Stimulated activated CD8-positive, alpha-beta memory T cell treated with anti-CD3 and anti-CD28 coated beads, Interleukin-15, amount 100 ng/mL, for 48 hours (primary cell): ENCODE measurements around the gene CDH13.

Experiments used
- DNase-seq, 2 donors: peaks; one replicate each; pipeline ENCODE4 v3.0.0-alpha.2; 2020; ENCODE audit warnings: low read depth in 2 of 2

The CDH13 gene

GRCh38 chr16:83482545-83483162 lies 855.9 kb downstream of the CDH13 start:
- no peak for DNase-seq

DNA sequence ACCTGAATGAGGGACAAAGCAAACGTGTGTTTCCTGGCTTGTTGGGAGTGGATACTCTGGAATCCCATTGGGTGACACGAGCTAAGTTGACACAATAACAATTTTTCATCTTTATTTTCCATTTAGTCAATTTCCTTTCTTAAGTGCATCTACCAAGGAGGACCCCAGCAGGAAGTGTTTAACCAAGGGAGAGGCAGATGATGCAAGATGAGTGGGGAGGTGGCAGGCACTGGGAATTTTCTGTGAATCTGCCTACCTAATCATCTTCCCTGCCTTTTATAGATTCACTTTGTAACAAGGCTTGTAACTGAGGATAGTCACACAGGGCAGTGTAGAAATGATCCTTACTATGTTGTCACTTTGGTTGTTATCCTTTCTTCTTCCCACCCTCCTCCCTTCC lies 863.3 kb downstream of the CDH13 start:
- DNase-seq, result no peak

DNA sequence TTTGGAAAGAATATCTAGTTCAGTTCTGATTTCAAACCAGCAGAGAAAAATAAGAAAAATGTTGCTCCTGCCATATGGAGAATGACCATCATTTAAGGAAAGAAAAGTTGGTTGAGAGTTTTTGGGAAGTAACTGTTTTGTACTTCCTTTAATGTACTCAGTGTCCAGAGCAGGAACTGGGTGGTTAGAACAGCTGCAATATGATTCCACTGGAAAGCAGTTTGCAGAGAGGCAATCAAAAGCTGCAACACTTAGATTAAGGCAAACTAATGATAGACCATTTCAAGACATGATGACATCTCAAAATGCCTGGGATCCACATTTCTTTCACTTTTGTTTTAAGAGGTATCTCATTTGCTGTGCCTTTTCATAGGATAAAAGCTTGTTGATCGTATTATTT lies 867.7 kb downstream of the CDH13 start:
- no peak for DNase-seq

DNA sequence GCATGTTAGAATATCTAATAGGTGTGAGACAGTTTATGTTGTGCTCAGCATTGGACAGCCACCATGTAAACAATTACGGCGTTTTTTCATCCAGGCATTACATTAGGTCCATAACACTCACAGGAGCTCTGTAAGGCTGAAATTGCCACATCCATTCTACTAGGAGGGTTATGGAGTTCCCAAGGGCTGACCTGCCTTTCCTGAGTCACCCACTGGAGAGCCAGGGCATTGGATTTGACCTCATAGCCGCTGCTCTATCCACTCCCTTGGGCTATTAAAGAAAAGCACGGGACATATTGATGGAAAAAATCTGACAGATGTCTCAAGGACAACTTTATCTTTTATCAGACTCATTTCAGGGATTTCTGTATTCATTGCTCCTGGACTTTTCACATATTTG lies 874.7 kb downstream of the CDH13 start:
- no peak for DNase-seq

GRCh38 chr16:83508295-83508694 lies 881.5 kb downstream of the CDH13 start:
- DNase-seq, result no peak

- DNase-seq, result no peak
Measured at GRCh38 chr16:83509316-83509715, 882.5 kb downstream of the CDH13 start.

GRCh38 chr16:83510906-83511305 lies 884.1 kb downstream of the CDH13 start:
- DNase-seq, result no peak

DNA sequence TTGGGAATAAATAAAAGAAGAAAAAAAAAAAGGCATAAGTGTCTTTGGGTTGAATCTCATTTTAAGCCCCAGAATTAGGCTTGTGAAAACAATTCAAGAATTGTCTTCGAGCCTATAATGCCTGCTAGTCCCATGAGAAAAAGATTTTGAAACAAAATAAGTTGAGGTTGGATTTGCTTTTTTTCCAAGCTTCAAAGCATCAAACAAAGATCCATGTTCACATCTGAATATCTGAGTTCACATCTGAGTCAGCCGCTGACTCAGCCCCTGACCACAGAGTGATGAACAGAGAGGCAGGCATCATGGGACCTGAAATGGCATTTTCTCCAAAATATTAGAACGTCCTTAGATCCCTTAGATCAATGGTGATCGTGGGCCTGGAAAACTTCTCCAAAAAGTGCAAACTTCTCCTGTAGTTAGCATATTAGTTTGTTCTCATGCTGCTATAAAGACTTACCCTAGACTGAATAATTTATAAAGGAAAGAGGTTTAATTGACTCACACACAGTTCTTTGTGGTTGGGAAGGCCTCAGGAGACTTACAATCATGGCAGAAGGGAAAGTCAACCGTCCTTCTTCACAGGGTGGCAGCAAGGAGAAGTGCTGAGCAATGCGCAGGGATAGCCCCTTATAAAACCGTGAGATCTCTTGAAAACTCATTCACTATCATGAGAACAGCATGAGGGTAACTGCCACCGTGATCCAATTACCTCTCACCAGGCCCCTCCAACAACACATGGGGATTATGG lies 886.4 kb downstream of the CDH13 start:
- DNase-seq, result no peak

GRCh38 chr16:83515395-83515794 lies 888.6 kb downstream of the CDH13 start:
- DNase-seq, result no peak

DNA sequence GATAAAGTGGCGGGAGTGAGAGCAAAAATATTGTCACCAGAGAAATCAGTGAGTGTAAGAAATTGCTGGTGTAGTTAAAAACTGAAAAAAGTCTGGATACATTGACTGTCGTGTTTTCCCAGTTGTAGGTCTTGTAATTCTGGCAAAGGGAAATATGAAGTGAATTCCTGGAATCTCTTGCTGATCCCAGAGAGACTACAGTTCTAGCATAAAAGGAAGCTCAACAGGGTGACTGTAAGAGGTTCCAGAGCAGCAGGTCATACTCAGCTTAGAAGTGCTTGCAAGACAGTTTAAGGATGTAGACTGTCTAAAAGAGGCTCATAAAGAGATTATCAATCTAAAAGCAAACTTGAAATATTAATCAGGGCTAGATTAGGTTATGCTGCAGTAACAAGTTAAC lies 890.2 kb downstream of the CDH13 start:
- no peak for DNase-seq

- no peak for DNase-seq
Measured at GRCh38 chr16:83517398-83517797, 890.6 kb downstream of the CDH13 start.

GRCh38 chr16:83520596-83520995 lies 893.8 kb downstream of the CDH13 start:
- DNase-seq, result no peak

- no peak for DNase-seq
Measured at GRCh38 chr16:83530293-83530692, 903.5 kb downstream of the CDH13 start.

- no peak for DNase-seq
Measured at GRCh38 chr16:83532634-83533033, 905.9 kb downstream of the CDH13 start.

GRCh38 chr16:83533193-83533592 lies 906.4 kb downstream of the CDH13 start:
- no peak for DNase-seq

- DNase-seq, result no peak
Measured at GRCh38 chr16:83538707-83539106, 911.9 kb downstream of the CDH13 start.

GRCh38 chr16:83539736-83540490 lies 913.1 kb downstream of the CDH13 start:
- no peak for DNase-seq

DNA sequence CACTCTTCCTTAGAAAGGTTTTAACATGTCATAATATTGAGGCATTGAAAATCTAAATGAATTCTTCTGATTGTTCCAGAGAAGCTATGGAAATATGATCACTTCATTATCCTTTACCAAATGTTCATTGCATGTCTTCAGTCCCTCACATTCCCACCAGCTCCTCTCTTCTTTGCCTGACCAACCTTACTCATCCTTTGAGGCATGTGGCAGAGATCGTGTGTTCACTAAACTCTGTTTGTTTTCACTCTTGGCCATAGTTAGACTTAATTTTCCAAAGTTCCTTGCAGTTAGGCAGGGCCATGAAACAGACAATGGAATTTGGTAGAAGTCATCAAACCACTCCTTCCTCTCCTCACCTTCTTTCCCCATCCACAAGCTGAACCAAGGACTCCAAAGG lies 914.5 kb downstream of the CDH13 start:
- no peak for DNase-seq

GRCh38 chr16:83542491-83542890 lies 915.7 kb downstream of the CDH13 start:
- no peak for DNase-seq

DNA sequence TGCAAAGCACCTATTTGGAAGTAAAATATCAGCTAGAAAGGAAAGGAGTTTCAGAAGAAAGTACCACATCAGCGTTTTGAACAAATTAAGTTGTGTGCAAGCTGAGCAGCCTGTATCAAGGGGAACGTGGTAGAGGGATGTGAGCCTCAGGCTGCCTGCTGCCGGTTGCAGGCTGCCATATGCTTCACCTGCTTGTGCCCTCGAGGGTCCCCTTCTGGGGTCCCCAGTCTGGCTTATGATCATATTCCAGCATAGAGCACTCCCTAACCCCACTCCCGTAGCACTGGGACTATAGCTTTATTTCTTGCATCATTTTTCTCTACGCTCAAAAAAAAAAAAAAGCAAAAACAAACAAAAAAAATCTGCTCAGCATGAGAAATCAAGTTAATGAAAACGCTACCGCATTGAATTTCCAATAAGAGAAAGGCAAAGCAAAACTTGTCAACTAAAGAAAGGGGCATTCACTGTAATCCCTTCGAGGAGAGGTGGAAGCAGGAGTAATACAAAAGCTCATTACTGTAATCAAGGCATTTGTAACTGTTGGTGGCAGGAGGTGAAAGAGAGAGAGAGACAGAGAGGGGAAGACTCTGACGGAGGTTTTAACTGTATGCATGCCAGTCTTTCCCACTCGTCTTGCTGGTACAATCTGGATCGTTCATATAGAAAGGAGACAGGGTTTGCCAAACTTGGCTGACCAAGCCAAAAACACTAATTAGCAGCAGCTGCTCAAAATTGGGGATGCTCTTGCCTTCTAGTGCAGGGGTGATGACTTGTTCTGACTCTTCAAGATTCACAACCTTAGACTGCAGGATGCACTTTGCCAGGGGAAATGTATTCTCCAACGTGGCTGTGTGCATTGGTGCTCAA lies 922.8 kb downstream of the CDH13 start:
- no peak for DNase-seq

- DNase-seq, result no peak
Measured at GRCh38 chr16:83550183-83550569, 923.4 kb downstream of the CDH13 start.

DNA sequence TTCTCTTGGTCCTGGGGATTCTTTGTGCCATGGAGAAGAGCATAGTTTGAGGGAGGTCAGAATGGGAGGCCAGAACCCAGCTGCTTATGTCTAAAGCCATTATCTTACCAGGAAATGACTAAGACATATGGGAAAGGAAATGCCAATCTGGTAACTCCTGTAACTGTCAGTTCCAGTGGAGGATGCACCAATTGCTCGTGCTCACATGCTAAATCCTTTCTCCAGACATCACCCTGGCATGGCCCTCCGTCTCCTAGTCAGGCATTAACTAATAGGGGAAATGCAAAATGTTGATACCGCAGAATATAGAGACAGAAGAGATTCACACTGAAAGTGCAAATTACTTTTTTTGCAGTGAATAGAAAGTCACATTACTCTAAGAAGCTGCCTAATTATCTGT lies 925.5 kb downstream of the CDH13 start:
- no peak for DNase-seq
